ENCODE measurements around the gene MT1E. TPM values are rescaled to one million over a fixed set of nuclear protein-coding genes. Genes with fewer than 3 reads are reported as not detected.
"Not testable (repeated sequence)": the region's sequence is repeated elsewhere in the genome, so short reads cannot be mapped to it uniquely, and the experiment has no call there.

The MT1E gene
- total RNA-seq, 1 experiment from 2014 or later: 383 TPM

GRCh38 chr16:56620339-56620897 is 5.2 kb upstream of the MT1E start:
- Histone ChIP-seq H3K9me3 (ENCODE audit: control insufficient read depth in 1 of 2, insufficient read depth in 1 of 2, low read depth in 1 of 2, low read length in 2 of 2) (no peaks in the 10 kb centered on the region), H3K4me2 (ENCODE audit: low read length) (no peak overlapping the region), H3K9ac (ENCODE audit: low read length) (no peak overlapping the region), H4K20me1 (ENCODE audit: insufficient read depth) (no peaks in the 10 kb centered on the region), H3K27me3 (ENCODE audit: insufficient read depth, low read length) (no peaks in the 10 kb centered on the region), H3K4me3 (replicated peaks in 1 of 2; ENCODE audit: low read depth in 1 of 2, low read length in 2 of 2) (no peak overlapping the region), H2AFZ (ENCODE audit: low read depth, low read length, poor library complexity, severe bottlenecking) (no peak overlapping the region), H3K27ac (ENCODE audit: low read depth, low read length) (no peak overlapping the region), H3K36me3 (ENCODE audit: control insufficient read depth in 1 of 2, insufficient read depth in 2 of 2, low read length in 2 of 2) (no peaks in the 10 kb centered on the region), H3K9me2 (ENCODE audit: insufficient read depth) (no peaks in the 10 kb centered on the region), H3K79me2 (ENCODE audit: insufficient read depth, low read length) (no peaks in the 10 kb centered on the region), H3K4me1 (ENCODE audit: control insufficient read depth in 1 of 2, insufficient read depth in 2 of 2, low read length in 2 of 2) (peaks cover 4 to 14% of the 10 kb centered on the region in 2 experiments; a peak in 3 of 4 replicates)
- ChIA-PET POLR2A (interaction anchor here (9.4 kb wide), 1 partner anchor 10 kb away, joined by 344 read pairs; the partner anchor contains the start of gene MT2A), CTCF (interaction anchor here (0.6 kb wide), 1 partner anchor 27 kb away, joined by 4 read pairs; no protein-coding TSS in a partner anchor), RAD21 (ENCODE audit: low non-redundant PET in 1 of 2, low total read pairs in 2 of 2, uncharacterized antibody in 2 of 2, unreplicated experiment in 2 of 2) (no interaction called here)
- ATAC-seq: no peak
- BruUV-seq (replicated peaks): no TSS peak
- intact Hi-C loops (cut with micrococcal nuclease): no loop called here
- TF ChIP-seq CEBPB (IDR thresholded peaks at IDR 0.05; ENCODE audit: low read depth) (no peak), JUND (IDR thresholded peaks at IDR 0.05) (no peak), ELF1 (IDR thresholded peaks at IDR 0.05; ENCODE audit: borderline replicate concordance, low read depth) (no peak), EGR1 (IDR thresholded peaks at IDR 0.05; ENCODE audit: low read depth) (no peak), EZH2phosphoT487 (IDR thresholded peaks at IDR 0.05; ENCODE audit: borderline replicate concordance) (no peak), ZNF274 (IDR thresholded peaks at IDR 0.05; ENCODE audit: low read depth, low read length) (no peak), CTCF (IDR thresholded peaks at IDR 0.05 in 2 of 3, conservative IDR thresholded peaks at IDR 0.05 in 1 of 3; ENCODE audit: borderline replicate concordance in 1 of 3, insufficient read depth in 1 of 3, low read depth in 2 of 3, low read length in 2 of 3) (no peak), POLR2A (IDR thresholded peaks at IDR 0.05; ENCODE audit: borderline replicate concordance, extremely low read depth, insufficient read depth, insufficient read length) (no peak), YY1 (IDR thresholded peaks at IDR 0.05; ENCODE audit: extremely low read depth, insufficient replicate concordance, low read depth, low read length) (no peak)
- TF ChIP-seq, protein P1, sequence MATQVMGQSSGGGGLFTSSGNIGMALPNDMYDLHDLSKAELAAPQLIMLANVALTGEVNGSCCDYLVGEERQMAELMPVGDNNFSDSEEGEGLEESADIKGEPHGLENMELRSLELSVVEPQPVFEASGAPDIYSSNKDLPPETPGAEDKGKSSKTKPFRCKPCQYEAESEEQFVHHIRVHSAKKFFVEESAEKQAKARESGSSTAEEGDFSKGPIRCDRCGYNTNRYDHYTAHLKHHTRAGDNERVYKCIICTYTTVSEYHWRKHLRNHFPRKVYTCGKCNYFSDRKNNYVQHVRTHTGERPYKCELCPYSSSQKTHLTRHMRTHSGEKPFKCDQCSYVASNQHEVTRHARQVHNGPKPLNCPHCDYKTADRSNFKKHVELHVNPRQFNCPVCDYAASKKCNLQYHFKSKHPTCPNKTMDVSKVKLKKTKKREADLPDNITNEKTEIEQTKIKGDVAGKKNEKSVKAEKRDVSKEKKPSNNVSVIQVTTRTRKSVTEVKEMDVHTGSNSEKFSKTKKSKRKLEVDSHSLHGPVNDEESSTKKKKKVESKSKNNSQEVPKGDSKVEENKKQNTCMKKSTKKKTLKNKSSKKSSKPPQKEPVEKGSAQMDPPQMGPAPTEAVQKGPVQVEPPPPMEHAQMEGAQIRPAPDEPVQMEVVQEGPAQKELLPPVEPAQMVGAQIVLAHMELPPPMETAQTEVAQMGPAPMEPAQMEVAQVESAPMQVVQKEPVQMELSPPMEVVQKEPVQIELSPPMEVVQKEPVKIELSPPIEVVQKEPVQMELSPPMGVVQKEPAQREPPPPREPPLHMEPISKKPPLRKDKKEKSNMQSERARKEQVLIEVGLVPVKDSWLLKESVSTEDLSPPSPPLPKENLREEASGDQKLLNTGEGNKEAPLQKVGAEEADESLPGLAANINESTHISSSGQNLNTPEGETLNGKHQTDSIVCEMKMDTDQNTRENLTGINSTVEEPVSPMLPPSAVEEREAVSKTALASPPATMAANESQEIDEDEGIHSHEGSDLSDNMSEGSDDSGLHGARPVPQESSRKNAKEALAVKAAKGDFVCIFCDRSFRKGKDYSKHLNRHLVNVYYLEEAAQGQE (IDR thresholded peaks at IDR 0.05; ENCODE audit: low read depth): no peak
- no peak for DNase-seq (ENCODE audit: low read depth, low spot score)

DNA sequence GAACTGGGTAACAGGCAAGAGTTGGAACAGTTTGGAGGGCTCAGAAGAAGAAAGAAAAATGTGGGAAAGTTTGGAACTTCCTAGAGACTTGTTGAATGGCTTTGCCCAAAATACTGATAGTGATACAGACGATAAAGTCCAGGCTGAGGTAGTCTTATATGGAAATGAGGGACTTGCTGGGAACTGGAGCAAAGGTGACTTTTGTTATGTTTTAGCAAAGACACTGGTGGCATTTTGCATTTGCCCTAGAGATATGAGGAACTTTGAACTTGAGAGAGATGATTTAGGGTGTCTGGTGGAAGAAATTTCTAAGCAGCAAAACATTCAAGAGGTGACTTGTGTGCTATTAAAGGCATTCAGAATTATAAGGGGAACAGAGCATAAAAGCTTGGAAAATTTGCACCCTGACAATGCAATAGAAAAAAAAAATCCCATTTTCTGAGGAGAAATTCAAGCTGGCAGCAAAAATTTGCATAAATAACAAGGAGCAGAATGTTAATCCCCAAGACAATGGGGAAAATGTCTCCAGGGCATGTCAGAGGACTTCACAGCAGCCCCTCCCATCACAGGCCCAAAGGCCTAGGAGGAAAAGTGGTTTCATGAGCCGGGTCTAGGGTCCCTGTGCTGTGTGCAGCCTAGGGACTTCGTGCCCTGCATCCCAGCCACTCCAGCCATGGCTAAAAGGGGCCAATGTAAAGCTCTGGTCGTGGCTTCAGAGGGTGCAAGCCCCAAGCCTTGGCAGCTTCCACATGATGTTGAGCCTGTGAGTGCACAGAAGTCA is 3.7 kb upstream of the MT1E start:
- ChIA-PET CTCF (interaction anchor here (1.5 kb wide), 1 partner anchor 80 kb away, joined by 5 read pairs; no protein-coding TSS in a partner anchor), POLR2A (interaction anchor here (9.4 kb wide), 1 partner anchor 12 kb away, joined by 344 read pairs; the partner anchor contains the start of gene MT2A)
- H3K4me2 ChIP-seq (ENCODE audit: low read length): not testable (repeated sequence)

More for the DNA sequence above, 3.7 kb upstream of the MT1E start:
- RAD21 ChIA-PET (ENCODE audit: low non-redundant PET in 1 of 2, low total read pairs in 2 of 2, uncharacterized antibody in 2 of 2, unreplicated experiment in 2 of 2); BruUV-seq (replicated peaks); H3K27me3 ChIP-seq (ENCODE audit: insufficient read depth, low read length); H3K9me3 ChIP-seq (ENCODE audit: control insufficient read depth in 1 of 2, insufficient read depth in 1 of 2, low read depth in 1 of 2, low read length in 2 of 2); DNase-seq (ENCODE audit: low read depth, low spot score); H3K9ac ChIP-seq (ENCODE audit: low read length); H4K20me1 ChIP-seq (ENCODE audit: insufficient read depth); H3K27ac ChIP-seq (ENCODE audit: low read depth, low read length); intact Hi-C loops (cut with micrococcal nuclease); H3K4me3 ChIP-seq (replicated peaks in 1 of 2; ENCODE audit: low read depth in 1 of 2, low read length in 2 of 2); ATAC-seq; H3K9me2 ChIP-seq (ENCODE audit: insufficient read depth); H2AFZ ChIP-seq (ENCODE audit: low read depth, low read length, poor library complexity, severe bottlenecking); H3K36me3 ChIP-seq (ENCODE audit: control insufficient read depth in 1 of 2, insufficient read depth in 2 of 2, low read length in 2 of 2): not testable (repeated sequence)
- Histone ChIP-seq H3K4me1 (ENCODE audit: control insufficient read depth in 1 of 2, insufficient read depth in 2 of 2, low read length in 2 of 2) (peaks cover 6 to 27% of the 10 kb centered on the region in 2 experiments), H3K79me2 (ENCODE audit: insufficient read depth, low read length) (peaks cover 11% of the 10 kb centered on the region)
